ENCODE measurements around the gene NRG2.

NRG2 gene

DNA sequence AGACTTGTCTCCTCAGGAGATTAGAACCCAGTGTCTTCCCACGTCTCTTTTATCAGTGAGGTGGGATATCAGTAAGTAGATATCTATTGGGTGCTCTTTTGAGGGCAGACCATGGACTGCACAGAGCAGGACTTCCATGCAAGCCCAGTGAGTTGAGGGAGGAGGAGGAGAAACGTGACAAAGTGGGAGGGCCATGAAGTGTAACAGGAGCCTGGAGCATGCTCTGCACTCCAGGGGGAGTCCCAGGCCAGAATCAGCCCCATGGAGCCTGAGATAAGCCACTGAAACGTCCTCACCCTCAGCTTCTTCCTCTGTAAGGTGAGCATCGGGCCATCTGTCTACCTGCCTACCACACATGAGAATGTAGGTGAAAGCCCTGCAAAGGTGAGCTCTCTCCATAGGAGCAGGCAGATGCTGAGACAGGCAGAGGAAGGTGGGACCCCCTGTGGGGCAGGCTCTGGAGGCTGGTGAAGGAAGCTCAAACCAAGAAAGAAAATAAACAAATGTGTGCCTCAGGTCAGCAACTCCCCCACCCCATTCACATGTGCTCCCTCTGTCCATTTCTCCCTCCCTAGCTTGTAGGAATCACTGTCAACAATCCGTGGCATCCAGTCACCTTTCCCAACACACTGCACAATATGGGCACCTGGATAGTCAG, 87.4 kb downstream of the NRG2 start:
- H3K27ac ChIP-seq (ENCODE audit: low read length) = no peak overlapping the region
- no peaks in the 10 kb centered on the region for H3K27me3 ChIP-seq (ENCODE audit: low read depth, low read length)
- no peak overlapping the region for H3K4me3 ChIP-seq (ENCODE audit: low read depth in 1 of 2, low read length in 2 of 2)
- H3K36me3 ChIP-seq (ENCODE audit: control insufficient read depth in 1 of 2, insufficient read depth in 2 of 2, low read length in 2 of 2) = no peaks in the 10 kb centered on the region
- H3K9me3 ChIP-seq (ENCODE audit: control insufficient read depth in 1 of 2, low read length in 2 of 2) = no peaks in the 10 kb centered on the region
- H3K4me1 ChIP-seq (ENCODE audit: control insufficient read depth in 1 of 2, insufficient read depth in 2 of 2, low read length in 2 of 2) = no peaks in the 10 kb centered on the region

DNA sequence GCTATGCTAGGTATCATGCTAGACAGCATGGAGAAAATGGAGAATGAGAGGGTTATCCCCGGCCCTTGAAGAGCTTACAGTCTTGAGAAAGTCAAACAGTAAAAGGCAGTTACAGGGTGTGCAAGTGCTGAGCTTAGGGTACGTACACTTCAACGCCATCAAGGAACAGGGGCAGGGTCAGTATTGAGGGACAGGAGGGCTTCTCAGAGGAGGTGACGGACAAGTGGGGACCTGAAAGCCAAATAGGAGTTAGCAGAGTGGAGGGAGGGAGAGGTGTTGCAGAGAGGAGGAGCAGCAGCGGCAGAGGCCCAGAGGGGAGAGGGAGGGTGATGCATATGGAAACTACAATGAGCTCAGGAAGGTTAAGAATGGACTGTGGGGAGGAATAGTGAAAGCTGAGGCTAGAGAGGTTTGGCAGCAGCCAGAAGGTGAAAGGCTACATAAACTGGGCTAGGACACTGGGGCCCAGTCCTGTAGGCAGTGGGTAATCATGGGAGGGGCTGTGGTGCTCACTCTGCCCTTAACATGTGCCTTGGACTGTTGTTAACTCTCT, 88.0 kb downstream of the NRG2 start:
- Histone ChIP-seq H3K36me3 (ENCODE audit: control insufficient read depth in 1 of 2, insufficient read depth in 2 of 2, low read length in 2 of 2) (no peaks in the 10 kb centered on the region), H3K4me1 (ENCODE audit: control insufficient read depth in 1 of 2, insufficient read depth in 2 of 2, low read length in 2 of 2) (no peaks in the 10 kb centered on the region), H3K27me3 (ENCODE audit: low read depth, low read length) (no peaks in the 10 kb centered on the region), H3K27ac (ENCODE audit: low read length) (no peak overlapping the region), H3K9me3 (ENCODE audit: control insufficient read depth in 1 of 2, low read length in 2 of 2) (no peaks in the 10 kb centered on the region), H3K4me3 (ENCODE audit: low read depth in 1 of 2, low read length in 2 of 2) (no peak overlapping the region)

DNA sequence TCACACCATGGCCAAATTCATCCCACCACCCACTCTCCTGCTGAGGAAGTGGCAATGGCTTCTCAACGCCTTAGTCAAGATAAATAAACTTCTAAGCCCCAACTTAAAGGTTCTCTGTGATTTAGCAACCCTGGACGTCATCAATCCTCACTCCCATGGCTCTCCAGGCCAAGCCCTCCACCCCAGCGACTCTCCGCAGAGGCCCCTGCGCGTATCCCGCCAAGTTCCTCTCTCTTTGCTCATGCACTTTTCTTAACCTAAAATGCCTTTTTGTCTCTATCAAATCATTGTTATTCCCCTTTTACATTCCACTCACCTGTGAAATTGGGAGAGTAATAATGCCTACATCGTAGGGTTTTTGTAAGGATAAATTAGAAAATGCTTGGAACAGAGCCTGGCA, 88.6 kb downstream of the NRG2 start:
- no peak overlapping the region for H3K27ac ChIP-seq (ENCODE audit: low read length)
- H3K4me3 ChIP-seq (ENCODE audit: low read depth in 1 of 2, low read length in 2 of 2) = no peak overlapping the region
- H3K9me3 ChIP-seq (ENCODE audit: control insufficient read depth in 1 of 2, low read length in 2 of 2) = no peaks in the 10 kb centered on the region
- H3K36me3 ChIP-seq (ENCODE audit: control insufficient read depth in 1 of 2, insufficient read depth in 2 of 2, low read length in 2 of 2) = no peaks in the 10 kb centered on the region
- no peaks in the 10 kb centered on the region for H3K4me1 ChIP-seq (ENCODE audit: control insufficient read depth in 1 of 2, insufficient read depth in 2 of 2, low read length in 2 of 2)
- no peaks in the 10 kb centered on the region for H3K27me3 ChIP-seq (ENCODE audit: low read depth, low read length)

DNA sequence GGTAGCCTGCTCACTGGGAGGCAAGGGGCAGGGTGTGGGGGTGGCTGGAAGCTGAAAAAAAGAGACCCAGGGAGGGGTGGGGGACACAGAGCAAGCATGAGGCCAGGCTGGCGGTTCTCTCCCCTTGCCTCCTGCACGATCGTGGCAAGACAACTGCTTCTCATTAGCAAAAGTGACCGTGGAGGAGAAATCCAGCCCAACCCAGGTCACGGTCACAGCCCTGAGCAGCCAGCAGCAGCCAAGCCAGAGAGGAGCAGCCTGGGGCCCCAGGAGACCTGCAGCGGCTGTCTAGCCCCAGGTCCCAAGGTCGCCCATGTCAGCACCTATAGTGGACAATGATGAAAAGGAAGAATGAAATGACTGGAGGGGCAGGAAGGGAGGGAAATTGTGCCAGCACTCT, 89.1 kb downstream of the NRG2 start:
- no peaks in the 10 kb centered on the region for H3K36me3 ChIP-seq (ENCODE audit: control insufficient read depth in 1 of 2, insufficient read depth in 2 of 2, low read length in 2 of 2)
- no peaks in the 10 kb centered on the region for H3K27me3 ChIP-seq (ENCODE audit: low read depth, low read length)
- no peak overlapping the region for H3K4me3 ChIP-seq (ENCODE audit: low read depth in 1 of 2, low read length in 2 of 2)
- H3K9me3 ChIP-seq (ENCODE audit: control insufficient read depth in 1 of 2, low read length in 2 of 2) = no peaks in the 10 kb centered on the region
- H3K27ac ChIP-seq (ENCODE audit: low read length) = no peak overlapping the region
- H3K4me1 ChIP-seq (ENCODE audit: control insufficient read depth in 1 of 2, insufficient read depth in 2 of 2, low read length in 2 of 2) = no peaks in the 10 kb centered on the region

DNA sequence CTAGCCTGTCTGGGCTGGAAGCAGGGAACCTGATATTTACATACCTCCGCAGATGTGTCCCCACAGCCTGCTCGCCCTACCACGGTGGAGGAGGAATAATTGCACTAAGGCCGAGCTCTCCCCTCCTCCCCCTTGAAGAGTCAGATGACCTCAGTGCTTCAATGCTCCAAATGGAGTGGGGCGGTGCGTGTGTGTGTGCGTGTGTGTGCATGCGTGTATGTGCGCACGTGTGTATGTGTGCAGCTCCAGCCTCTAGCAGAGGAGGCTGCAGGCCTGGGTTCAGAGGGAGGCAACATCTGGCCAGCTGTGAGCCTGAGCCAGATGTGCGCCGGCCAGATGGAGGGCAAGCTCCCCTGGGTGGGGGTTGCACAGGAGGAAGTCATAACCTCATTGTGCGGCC, 90.5 kb downstream of the NRG2 start:
- H3K36me3 ChIP-seq (ENCODE audit: control insufficient read depth in 1 of 2, insufficient read depth in 2 of 2, low read length in 2 of 2) = no peaks in the 10 kb centered on the region
- no peaks in the 10 kb centered on the region for H3K9me3 ChIP-seq (ENCODE audit: control insufficient read depth in 1 of 2, low read length in 2 of 2)
- no peak overlapping the region for H3K27ac ChIP-seq (ENCODE audit: low read length)
- no peaks in the 10 kb centered on the region for H3K27me3 ChIP-seq (ENCODE audit: low read depth, low read length)
- H3K4me1 ChIP-seq (ENCODE audit: control insufficient read depth in 1 of 2, insufficient read depth in 2 of 2, low read length in 2 of 2) = no peaks in the 10 kb centered on the region
- H3K4me3 ChIP-seq (ENCODE audit: low read depth in 1 of 2, low read length in 2 of 2) = no peak overlapping the region

DNA sequence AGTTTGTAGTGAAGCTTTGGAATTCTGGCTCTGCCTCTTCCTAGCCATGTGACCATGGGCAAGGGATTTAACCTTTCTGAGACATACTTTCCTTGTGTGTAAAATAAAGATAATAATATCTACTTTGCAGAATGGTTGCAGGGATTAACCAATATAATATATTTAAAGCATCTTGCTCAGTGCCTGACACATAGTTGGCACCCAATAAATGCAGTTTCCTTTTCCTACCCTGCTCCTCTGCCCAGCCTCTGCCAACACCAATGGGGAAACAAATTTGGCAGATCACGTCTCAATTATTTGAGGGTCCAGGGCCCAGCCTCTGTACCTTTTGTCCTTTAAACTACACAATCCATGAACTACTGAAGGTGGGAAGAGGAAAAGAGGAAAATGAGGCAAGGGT, 91.1 kb downstream of the NRG2 start:
- Histone ChIP-seq H3K27me3 (ENCODE audit: low read depth, low read length) (no peaks in the 10 kb centered on the region), H3K9me3 (ENCODE audit: control insufficient read depth in 1 of 2, low read length in 2 of 2) (no peaks in the 10 kb centered on the region), H3K36me3 (ENCODE audit: control insufficient read depth in 1 of 2, insufficient read depth in 2 of 2, low read length in 2 of 2) (no peaks in the 10 kb centered on the region), H3K4me3 (ENCODE audit: low read depth in 1 of 2, low read length in 2 of 2) (no peak overlapping the region), H3K4me1 (ENCODE audit: control insufficient read depth in 1 of 2, insufficient read depth in 2 of 2, low read length in 2 of 2) (no peaks in the 10 kb centered on the region), H3K27ac (ENCODE audit: low read length) (no peak overlapping the region)

DNA sequence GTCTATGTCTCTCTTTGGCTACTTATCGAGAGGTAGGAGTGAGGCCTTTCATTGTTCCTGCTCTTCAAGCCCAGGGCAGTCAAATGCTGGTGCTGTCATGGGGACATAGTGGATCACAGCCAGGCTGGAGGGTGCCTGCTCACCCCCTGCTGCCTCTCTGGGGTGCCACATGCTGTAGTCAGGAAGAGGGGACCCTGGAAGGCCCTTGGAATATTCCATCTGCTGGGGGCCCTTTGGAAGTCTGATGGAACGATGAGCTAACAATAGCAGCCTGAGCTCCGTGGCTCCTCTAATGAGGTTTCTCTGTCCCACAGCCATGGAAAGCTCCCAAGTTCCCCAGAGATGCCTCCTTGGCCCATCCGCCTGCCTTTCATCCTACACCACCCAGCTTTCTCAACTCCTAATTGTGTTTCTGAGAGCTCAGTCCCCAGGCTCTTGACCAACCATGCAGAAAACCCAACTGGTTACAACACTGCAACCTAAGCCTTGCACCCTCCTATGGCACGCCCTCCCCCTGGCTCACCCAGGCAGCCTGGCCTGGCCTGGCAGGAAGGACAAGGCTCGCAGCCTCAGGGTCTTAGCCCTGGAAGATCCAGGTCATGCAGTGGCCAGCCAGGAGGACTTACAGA, 91.7 kb downstream of the NRG2 start:
- H3K9me3 ChIP-seq (ENCODE audit: control insufficient read depth in 1 of 2, low read length in 2 of 2) = no peaks in the 10 kb centered on the region
- H3K4me3 ChIP-seq (ENCODE audit: low read depth in 1 of 2, low read length in 2 of 2) = no peak overlapping the region
- H3K27ac ChIP-seq (ENCODE audit: low read length) = no peak overlapping the region
- H3K27me3 ChIP-seq (ENCODE audit: low read depth, low read length) = no peaks in the 10 kb centered on the region
- H3K4me1 ChIP-seq (ENCODE audit: control insufficient read depth in 1 of 2, insufficient read depth in 2 of 2, low read length in 2 of 2) = no peaks in the 10 kb centered on the region
- no peaks in the 10 kb centered on the region for H3K36me3 ChIP-seq (ENCODE audit: control insufficient read depth in 1 of 2, insufficient read depth in 2 of 2, low read length in 2 of 2)

DNA sequence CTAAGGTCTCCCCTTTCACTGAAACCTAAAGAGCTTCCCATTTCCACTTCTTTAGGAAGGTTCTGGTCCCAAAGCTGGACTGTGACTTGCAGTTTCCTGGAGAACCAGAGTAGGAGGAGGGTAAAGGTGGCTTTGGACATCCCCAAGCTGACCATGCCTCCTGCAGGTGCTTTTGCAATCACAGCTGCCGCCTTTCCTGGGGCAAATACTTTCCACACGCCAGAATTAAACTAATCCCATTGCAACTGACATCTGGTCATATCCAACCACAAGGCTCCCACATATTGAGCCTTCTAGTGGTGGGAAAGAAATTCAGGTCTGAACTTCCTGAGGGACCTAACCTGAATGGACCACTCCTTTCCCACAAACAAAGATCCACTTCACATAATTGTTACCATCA, 92.7 kb downstream of the NRG2 start:
- Histone ChIP-seq H3K36me3 (ENCODE audit: control insufficient read depth in 1 of 2, insufficient read depth in 2 of 2, low read length in 2 of 2) (no peaks in the 10 kb centered on the region), H3K4me3 (ENCODE audit: low read depth in 1 of 2, low read length in 2 of 2) (no peak overlapping the region), H3K27ac (ENCODE audit: low read length) (no peak overlapping the region), H3K9me3 (ENCODE audit: control insufficient read depth in 1 of 2, low read length in 2 of 2) (no peaks in the 10 kb centered on the region), H3K27me3 (ENCODE audit: low read depth, low read length) (no peaks in the 10 kb centered on the region), H3K4me1 (ENCODE audit: control insufficient read depth in 1 of 2, insufficient read depth in 2 of 2, low read length in 2 of 2) (no peaks in the 10 kb centered on the region)

DNA sequence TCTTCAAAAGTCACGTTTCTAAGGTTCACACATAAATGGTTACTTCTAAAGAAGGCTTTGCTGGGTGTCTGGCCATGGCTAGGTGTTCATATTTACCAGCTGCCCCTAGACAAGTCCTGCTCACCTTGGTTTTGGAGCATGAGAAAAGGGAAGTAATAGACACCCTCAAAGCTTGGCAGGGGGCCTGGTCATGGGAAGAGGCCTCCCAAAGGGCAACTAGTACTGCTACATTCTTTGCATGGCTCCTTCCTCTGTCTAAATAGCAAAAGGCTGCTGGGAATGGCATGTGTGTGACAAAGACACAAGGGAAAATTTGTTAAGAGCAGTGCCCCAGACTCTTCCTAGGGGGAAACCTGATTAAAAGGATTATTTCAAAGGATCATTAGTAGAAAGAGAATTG, 93.4 kb downstream of the NRG2 start:
- H3K36me3 ChIP-seq (ENCODE audit: control insufficient read depth in 1 of 2, insufficient read depth in 2 of 2, low read length in 2 of 2) = no peaks in the 10 kb centered on the region
- no peaks in the 10 kb centered on the region for H3K27me3 ChIP-seq (ENCODE audit: low read depth, low read length)
- H3K4me1 ChIP-seq (ENCODE audit: control insufficient read depth in 1 of 2, insufficient read depth in 2 of 2, low read length in 2 of 2) = no peaks in the 10 kb centered on the region
- H3K27ac ChIP-seq (ENCODE audit: low read length) = no peak overlapping the region
- H3K9me3 ChIP-seq (ENCODE audit: control insufficient read depth in 1 of 2, low read length in 2 of 2) = no peaks in the 10 kb centered on the region
- H3K4me3 ChIP-seq (ENCODE audit: low read depth in 1 of 2, low read length in 2 of 2) = no peak overlapping the region

DNA sequence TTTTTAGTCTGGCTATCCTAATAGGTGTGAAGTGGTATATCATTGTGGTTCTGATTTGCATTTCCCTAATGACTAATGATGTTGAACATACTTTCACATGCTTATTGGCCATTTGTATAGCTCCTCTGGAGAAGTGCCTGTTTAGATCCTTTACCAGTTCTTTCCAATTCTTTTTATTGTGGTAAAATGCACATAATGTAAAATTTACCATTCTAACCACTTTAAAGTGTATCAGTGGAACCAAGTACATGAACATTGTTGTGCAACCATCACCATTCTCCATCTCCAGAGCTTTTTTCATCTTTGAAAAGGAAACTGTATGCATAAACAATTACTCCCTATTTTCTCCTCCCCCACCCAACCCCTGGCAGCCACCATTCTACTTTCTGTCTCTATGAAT, 95.4 kb downstream of the NRG2 start:
- Histone ChIP-seq H3K36me3 (ENCODE audit: control insufficient read depth in 1 of 2, insufficient read depth in 2 of 2, low read length in 2 of 2) (no peaks in the 10 kb centered on the region), H3K27ac (ENCODE audit: low read length) (no peak overlapping the region), H3K4me1 (ENCODE audit: control insufficient read depth in 1 of 2, insufficient read depth in 2 of 2, low read length in 2 of 2) (no peaks in the 10 kb centered on the region), H3K4me3 (ENCODE audit: low read depth in 1 of 2, low read length in 2 of 2) (no peak overlapping the region), H3K27me3 (ENCODE audit: low read depth, low read length) (no peaks in the 10 kb centered on the region), H3K9me3 (ENCODE audit: control insufficient read depth in 1 of 2, low read length in 2 of 2) (no peaks in the 10 kb centered on the region)

DNA sequence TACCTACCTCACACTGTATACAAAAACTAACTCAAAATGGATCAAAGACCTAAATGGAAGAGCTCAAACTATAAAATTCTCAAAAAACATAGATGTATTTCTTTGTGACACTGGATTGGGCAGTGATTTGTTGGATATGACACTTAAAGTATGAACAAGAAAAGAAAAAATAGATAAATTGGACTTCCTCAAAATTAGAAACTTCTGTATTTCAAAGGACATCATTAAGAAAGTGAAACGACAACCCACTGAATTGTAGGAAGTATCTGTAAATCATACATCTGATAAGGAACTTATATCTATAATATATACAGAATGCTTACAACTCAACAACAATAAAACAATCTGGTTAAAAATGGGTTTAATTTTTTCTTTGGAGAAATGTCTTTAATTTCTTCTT, 96.7 kb downstream of the NRG2 start:
- no peaks in the 10 kb centered on the region for H3K27me3 ChIP-seq (ENCODE audit: low read depth, low read length)
- no peak overlapping the region for H3K4me3 ChIP-seq (ENCODE audit: low read depth in 1 of 2, low read length in 2 of 2)
- H3K36me3 ChIP-seq (ENCODE audit: control insufficient read depth in 1 of 2, insufficient read depth in 2 of 2, low read length in 2 of 2) = no peaks in the 10 kb centered on the region
- no peaks in the 10 kb centered on the region for H3K4me1 ChIP-seq (ENCODE audit: control insufficient read depth in 1 of 2, insufficient read depth in 2 of 2, low read length in 2 of 2)
- H3K27ac ChIP-seq (ENCODE audit: low read length) = no peak overlapping the region
- H3K9me3 ChIP-seq (ENCODE audit: control insufficient read depth in 1 of 2, low read length in 2 of 2) = peaks cover 5 to 7% of the 10 kb centered on the region in 2 donors

DNA sequence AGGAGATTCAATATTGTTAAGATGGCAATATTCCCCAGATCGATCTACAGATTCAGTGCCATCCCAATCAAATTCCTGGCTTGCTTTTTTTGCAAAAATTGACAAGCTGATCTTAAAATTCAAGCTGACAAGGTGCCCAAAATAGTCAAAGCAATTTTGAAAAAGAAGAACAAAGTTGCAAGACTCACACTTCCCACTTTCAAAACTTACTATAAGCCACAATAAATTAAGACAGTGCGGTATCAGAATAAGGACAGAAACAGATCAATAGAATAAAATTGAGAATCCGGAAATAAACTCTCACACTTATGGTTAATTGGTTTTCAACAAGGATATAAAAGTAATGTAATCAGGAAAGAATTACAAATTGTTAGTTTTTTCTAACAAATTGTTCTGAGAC, 97.1 kb downstream of the NRG2 start:
- no peaks in the 10 kb centered on the region for H3K4me1 ChIP-seq (ENCODE audit: control insufficient read depth in 1 of 2, insufficient read depth in 2 of 2, low read length in 2 of 2)
- H3K4me3 ChIP-seq (ENCODE audit: low read depth in 1 of 2, low read length in 2 of 2) = no peak overlapping the region
- peaks cover 5 to 7% of the 10 kb centered on the region in 2 donors for H3K9me3 ChIP-seq (ENCODE audit: control insufficient read depth in 1 of 2, low read length in 2 of 2)
- H3K36me3 ChIP-seq (ENCODE audit: control insufficient read depth in 1 of 2, insufficient read depth in 2 of 2, low read length in 2 of 2) = no peaks in the 10 kb centered on the region
- no peaks in the 10 kb centered on the region for H3K27me3 ChIP-seq (ENCODE audit: low read depth, low read length)
- no peak overlapping the region for H3K27ac ChIP-seq (ENCODE audit: low read length)

Data from muscle layer of duodenum (tissue), 2 donors.